ENCODE measurements around the gene CBX1.

DNA sequence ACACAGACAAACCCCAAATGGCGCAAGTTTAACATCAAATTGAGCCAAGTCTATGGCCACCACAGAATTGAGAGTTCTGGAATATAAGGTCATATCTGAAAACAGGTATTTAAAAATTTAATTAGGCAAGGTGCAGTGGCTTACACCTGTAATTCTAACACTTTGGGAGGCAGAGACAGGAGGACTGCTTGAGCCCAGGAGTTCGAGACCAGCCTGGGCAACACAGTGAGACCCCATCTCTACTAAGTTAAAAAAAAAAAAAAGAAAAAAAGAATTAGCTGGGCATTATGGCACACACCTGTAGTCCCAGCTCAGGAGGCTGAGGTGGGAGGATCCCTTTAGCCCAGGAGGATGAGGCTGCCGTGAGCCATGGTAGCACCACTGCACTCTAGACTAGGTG lies 34.0 kb downstream of the CBX1 start:
- TF ChIP-seq, protein P1, sequence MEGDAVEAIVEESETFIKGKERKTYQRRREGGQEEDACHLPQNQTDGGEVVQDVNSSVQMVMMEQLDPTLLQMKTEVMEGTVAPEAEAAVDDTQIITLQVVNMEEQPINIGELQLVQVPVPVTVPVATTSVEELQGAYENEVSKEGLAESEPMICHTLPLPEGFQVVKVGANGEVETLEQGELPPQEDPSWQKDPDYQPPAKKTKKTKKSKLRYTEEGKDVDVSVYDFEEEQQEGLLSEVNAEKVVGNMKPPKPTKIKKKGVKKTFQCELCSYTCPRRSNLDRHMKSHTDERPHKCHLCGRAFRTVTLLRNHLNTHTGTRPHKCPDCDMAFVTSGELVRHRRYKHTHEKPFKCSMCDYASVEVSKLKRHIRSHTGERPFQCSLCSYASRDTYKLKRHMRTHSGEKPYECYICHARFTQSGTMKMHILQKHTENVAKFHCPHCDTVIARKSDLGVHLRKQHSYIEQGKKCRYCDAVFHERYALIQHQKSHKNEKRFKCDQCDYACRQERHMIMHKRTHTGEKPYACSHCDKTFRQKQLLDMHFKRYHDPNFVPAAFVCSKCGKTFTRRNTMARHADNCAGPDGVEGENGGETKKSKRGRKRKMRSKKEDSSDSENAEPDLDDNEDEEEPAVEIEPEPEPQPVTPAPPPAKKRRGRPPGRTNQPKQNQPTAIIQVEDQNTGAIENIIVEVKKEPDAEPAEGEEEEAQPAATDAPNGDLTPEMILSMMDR (IDR thresholded peaks at IDR 0.05): no peak
- no peak for TF ChIP-seq POLR2A (IDR thresholded peaks at IDR 0.05)
